GM12878 (cell line): ENCODE measurements around the gene ALG8. TPM values are rescaled to one million over a fixed set of nuclear protein-coding genes. Genes with fewer than 3 reads are reported as not detected.

Experiments
- ASH2L ChIP-seq: fragments of 300-600, 200-600 bp; sonication (generic); IDR thresholded peaks from 2 replicates; pipeline ENCODE4 v1.6.1; 2017; ENCODE audit warnings: low read depth, mild to moderate bottlenecking, borderline replicate concordance
- BRCA1 ChIP-seq: IDR thresholded peaks from 2 replicates; pipeline ENCODE4 v1.6.1; 2011; ENCODE audit warnings: low read depth, low read length, improper control_type of control experiment
- CBX3 ChIP-seq: fragments of 200-600 bp; sonication (generic); IDR thresholded peaks from 2 replicates; pipeline ENCODE4 v1.6.1; 2016; ENCODE audit warnings: low read depth, borderline replicate concordance
- CHD1 ChIP-seq: IDR thresholded peaks from 2 replicates; pipeline ENCODE4 v1.6.1; 2012; ENCODE audit warnings: low read depth, low read length, improper control_type of control experiment
- EED ChIP-seq: sonication (generic); IDR thresholded peaks from 2 replicates; pipeline ENCODE4 v1.6.1; 2016; ENCODE audit warnings: antibody characterized with exemption, low read depth
- EGR1 ChIP-seq, 2 experiments: IDR thresholded peaks; 1 replicate in 1 of 2; 2 replicates in 1 of 2; pipeline ENCODE4 v1.6.1; 2011 to 2012; ENCODE audit warnings: low read depth in 2 of 2, low read length in 2 of 2, borderline replicate concordance in 1 of 2, mild to moderate bottlenecking in 1 of 2, moderate library complexity in 1 of 2
- KAT2A ChIP-seq: conservative IDR thresholded peaks from 2 replicates; pipeline ENCODE4 v1.6.1; 2011; ENCODE audit warnings: low read depth, low read length; ENCODE audit not compliant: control insufficient read depth
- KDM1A ChIP-seq: fragments of 200-600 bp; sonication (generic); IDR thresholded peaks from 2 replicates; pipeline ENCODE4 v1.6.1; 2016; ENCODE audit warnings: borderline replicate concordance
- MEF2B ChIP-seq: fragments of 450-650 bp; IDR thresholded peaks from 2 replicates; pipeline ENCODE4 v1.6.1; 2018; ENCODE audit warnings: mild to moderate bottlenecking, moderate library complexity; ENCODE audit not compliant: partially characterized antibody, poor library complexity, severe bottlenecking
- MTA3 ChIP-seq: IDR thresholded peaks from 2 replicates; pipeline ENCODE4 v1.6.1; 2012; ENCODE audit warnings: low read length, inconsistent platforms, borderline replicate concordance
- PAX5 ChIP-seq: IDR thresholded peaks from 2 replicates; pipeline ENCODE4 v1.6.1; 2011; ENCODE audit warnings: low read depth, low read length, borderline replicate concordance
- RCOR1 ChIP-seq: conservative IDR thresholded peaks from 2 replicates; pipeline ENCODE4 v1.6.1; 2012; ENCODE audit warnings: low read depth, low read length, improper control_type of control experiment
- SMARCA5 ChIP-seq: fragments of 450-650 bp; IDR thresholded peaks from 2 replicates; pipeline ENCODE4 v1.6.1; 2017; ENCODE audit warnings: mild to moderate bottlenecking
- SREBF2 ChIP-seq: IDR thresholded peaks from 2 replicates; pipeline ENCODE4 v1.6.1; 2012; ENCODE audit warnings: mild to moderate bottlenecking, low read length
- USF1 ChIP-seq: IDR thresholded peaks from 2 replicates; pipeline ENCODE4 v1.6.1; 2011; ENCODE audit warnings: borderline replicate concordance, low read depth, mild to moderate bottlenecking, moderate library complexity, mixed read lengths, low read length; ENCODE audit not compliant: insufficient read depth; ENCODE audit errors: extremely low read length
- WRNIP1 ChIP-seq: IDR thresholded peaks from 2 replicates; pipeline ENCODE4 v1.6.1; 2011; ENCODE audit warnings: low read depth, low read length, improper control_type of control experiment, borderline replicate concordance
- ZNF24 ChIP-seq: fragments of 450-650 bp; IDR thresholded peaks from 2 replicates; pipeline ENCODE4 v1.6.1; 2017; ENCODE audit warnings: antibody characterized with exemption, mild to moderate bottlenecking
- polyA plus RNA-seq, 11 experiments: library from polyadenylated mRNA; depleted of rRNA in 4 of 11; unstranded in 6 of 11; stranded (reverse) in 5 of 11; fragments of >200 nt; fragmentation: Nextera tagmentation in 4 of 11; fragmentation: Illumina TruSeq in 1 of 11; extraction: Ambion mirVana in 4 of 11; extraction: Trizol in 1 of 11; gene quantifications; 1 replicate in 1 of 11; 2 replicates in 10 of 11; pipeline versions ENCODE4 v1.2.1 to v1.2.3, GENCODE V29; 2011 to 2016; ENCODE audit warnings: inconsistent platforms in 2 of 11, missing spikeins in 2 of 11, low read depth in 1 of 11
- total RNA-seq, 4 experiments: library from RNA; depleted of rRNA in 3 of 4; stranded (reverse); fragments of >200 nt in 3 of 4; fragmentation: Illumina TruSeq in 1 of 4; extraction: Trizol in 1 of 4; gene quantifications; 2 replicates each; pipeline versions ENCODE4 v1.2.1 to v1.2.3, GENCODE V29; 2013 to 2021
- TF ChIP-seq, protein P1 (sequence below): IDR thresholded peaks from 2 replicates; pipeline ENCODE4 v1.6.1; 2011; ENCODE audit warnings: low read depth, low read length, improper control_type of control experiment, borderline replicate concordance
- TF ChIP-seq, protein P2 (sequence below): fragments of 450-650 bp; formaldehyde crosslinking; IDR thresholded peaks from 2 replicates; pipeline ENCODE4 v1.4.0; 2020; ENCODE audit warnings: mild to moderate bottlenecking, moderate library complexity
- TF ChIP-seq, protein P3 (sequence below): fragments of 450-650 bp; IDR thresholded peaks from 2 replicates; pipeline ENCODE4 v1.6.1; 2017; ENCODE audit warnings: mild to moderate bottlenecking, moderate library complexity

ALG8 gene
- total and polyA plus RNA-seq, 10 of the 15 experiments (the other 5 are each of a cell fraction or from before 2014, with no cell fraction given), result 45.7 to 105 (median 68.4) TPM

DNA sequence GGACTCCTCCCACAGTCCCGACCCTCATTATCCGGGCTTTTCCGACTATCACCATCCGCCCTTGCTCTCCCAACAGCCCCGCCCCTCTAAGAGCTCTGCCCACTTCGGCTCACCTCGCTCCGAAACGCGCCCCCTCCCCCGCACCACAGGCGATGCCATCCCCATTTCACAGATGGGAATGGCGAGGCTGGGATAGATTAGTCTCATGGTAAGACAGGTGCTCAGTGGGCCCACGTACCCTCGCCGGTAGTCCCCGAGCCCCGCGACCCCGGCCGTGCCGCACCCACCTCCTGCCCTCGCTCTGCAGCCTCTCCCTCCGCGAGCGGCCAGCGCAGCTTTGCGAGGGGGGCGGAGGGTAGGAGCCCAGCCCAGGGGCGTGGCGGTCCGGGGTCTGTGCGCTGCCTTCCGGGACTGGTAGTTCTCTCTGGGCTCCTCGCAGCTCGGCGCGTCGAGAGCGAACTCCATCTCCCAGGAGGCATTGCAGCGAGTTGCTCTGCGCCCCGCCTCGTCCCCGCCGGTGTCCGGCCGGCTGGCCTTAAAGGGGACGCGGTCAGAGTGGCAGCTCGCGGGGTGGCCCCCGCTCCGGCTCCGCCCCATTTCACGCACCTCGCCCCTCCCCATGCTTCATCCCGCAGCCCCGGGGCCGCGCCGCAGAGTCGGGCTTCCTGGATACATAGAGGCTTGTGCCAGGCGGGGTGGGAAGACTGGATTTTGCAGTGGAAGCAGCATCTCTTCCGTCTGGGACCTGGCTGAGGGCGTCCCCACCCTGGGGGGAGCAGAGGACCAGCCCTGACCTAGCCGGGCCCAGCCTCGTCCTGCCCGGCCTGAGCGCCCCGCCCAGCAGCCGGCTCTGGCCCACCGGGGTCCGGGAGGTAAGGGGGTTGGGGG, 49.1 kb upstream of the ALG8 start, which contains the start of the genes KCTD21 and USP35 (continued):
- no peak for TF ChIP-seq KAT2A
- no peak for TF ChIP-seq BRCA1
- TF ChIP-seq ASH2L, result no peak
- no peak for TF ChIP-seq MTA3
- peak in 1 of 2 experiments; percentile 67; a peak in 1 of 3 replicates for TF ChIP-seq EGR1 (IDR thresholded peaks at IDR 0.05; ENCODE audit: borderline replicate concordance in 1 of 2, low read depth in 2 of 2, low read length in 2 of 2)
- TF ChIP-seq ZNF24, result no peak
- no peak for TF ChIP-seq USF1
- peak; percentile 78; the same call in 1 of the 2 replicates for TF ChIP-seq KDM1A
- TF ChIP-seq SREBF2, result no peak
- TF ChIP-seq WRNIP1, result no peak
- no peak for TF ChIP-seq MEF2B
- peak; percentile 16; the same call in 1 of the 2 replicates for TF ChIP-seq EED
- peak; percentile 93 for TF ChIP-seq RCOR1
- peak; percentile 100 for TF ChIP-seq SMARCA5
- TF ChIP-seq CBX3, result no peak
- TF ChIP-seq, protein P1, sequence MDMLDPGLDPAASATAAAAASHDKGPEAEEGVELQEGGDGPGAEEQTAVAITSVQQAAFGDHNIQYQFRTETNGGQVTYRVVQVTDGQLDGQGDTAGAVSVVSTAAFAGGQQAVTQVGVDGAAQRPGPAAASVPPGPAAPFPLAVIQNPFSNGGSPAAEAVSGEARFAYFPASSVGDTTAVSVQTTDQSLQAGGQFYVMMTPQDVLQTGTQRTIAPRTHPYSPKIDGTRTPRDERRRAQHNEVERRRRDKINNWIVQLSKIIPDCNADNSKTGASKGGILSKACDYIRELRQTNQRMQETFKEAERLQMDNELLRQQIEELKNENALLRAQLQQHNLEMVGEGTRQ, result no peak
- TF ChIP-seq, protein P2, sequence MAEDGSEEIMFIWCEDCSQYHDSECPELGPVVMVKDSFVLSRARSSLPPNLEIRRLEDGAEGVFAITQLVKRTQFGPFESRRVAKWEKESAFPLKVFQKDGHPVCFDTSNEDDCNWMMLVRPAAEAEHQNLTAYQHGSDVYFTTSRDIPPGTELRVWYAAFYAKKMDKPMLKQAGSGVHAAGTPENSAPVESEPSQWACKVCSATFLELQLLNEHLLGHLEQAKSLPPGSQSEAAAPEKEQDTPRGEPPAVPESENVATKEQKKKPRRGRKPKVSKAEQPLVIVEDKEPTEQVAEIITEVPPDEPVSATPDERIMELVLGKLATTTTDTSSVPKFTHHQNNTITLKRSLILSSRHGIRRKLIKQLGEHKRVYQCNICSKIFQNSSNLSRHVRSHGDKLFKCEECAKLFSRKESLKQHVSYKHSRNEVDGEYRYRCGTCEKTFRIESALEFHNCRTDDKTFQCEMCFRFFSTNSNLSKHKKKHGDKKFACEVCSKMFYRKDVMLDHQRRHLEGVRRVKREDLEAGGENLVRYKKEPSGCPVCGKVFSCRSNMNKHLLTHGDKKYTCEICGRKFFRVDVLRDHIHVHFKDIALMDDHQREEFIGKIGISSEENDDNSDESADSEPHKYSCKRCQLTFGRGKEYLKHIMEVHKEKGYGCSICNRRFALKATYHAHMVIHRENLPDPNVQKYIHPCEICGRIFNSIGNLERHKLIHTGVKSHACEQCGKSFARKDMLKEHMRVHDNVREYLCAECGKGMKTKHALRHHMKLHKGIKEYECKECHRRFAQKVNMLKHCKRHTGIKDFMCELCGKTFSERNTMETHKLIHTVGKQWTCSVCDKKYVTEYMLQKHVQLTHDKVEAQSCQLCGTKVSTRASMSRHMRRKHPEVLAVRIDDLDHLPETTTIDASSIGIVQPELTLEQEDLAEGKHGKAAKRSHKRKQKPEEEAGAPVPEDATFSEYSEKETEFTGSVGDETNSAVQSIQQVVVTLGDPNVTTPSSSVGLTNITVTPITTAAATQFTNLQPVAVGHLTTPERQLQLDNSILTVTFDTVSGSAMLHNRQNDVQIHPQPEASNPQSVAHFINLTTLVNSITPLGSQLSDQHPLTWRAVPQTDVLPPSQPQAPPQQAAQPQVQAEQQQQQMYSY (CRISPR knock-in tag), result no peak
- no peak for TF ChIP-seq PAX5
- no peak for TF ChIP-seq CHD1
- TF ChIP-seq, protein P3, sequence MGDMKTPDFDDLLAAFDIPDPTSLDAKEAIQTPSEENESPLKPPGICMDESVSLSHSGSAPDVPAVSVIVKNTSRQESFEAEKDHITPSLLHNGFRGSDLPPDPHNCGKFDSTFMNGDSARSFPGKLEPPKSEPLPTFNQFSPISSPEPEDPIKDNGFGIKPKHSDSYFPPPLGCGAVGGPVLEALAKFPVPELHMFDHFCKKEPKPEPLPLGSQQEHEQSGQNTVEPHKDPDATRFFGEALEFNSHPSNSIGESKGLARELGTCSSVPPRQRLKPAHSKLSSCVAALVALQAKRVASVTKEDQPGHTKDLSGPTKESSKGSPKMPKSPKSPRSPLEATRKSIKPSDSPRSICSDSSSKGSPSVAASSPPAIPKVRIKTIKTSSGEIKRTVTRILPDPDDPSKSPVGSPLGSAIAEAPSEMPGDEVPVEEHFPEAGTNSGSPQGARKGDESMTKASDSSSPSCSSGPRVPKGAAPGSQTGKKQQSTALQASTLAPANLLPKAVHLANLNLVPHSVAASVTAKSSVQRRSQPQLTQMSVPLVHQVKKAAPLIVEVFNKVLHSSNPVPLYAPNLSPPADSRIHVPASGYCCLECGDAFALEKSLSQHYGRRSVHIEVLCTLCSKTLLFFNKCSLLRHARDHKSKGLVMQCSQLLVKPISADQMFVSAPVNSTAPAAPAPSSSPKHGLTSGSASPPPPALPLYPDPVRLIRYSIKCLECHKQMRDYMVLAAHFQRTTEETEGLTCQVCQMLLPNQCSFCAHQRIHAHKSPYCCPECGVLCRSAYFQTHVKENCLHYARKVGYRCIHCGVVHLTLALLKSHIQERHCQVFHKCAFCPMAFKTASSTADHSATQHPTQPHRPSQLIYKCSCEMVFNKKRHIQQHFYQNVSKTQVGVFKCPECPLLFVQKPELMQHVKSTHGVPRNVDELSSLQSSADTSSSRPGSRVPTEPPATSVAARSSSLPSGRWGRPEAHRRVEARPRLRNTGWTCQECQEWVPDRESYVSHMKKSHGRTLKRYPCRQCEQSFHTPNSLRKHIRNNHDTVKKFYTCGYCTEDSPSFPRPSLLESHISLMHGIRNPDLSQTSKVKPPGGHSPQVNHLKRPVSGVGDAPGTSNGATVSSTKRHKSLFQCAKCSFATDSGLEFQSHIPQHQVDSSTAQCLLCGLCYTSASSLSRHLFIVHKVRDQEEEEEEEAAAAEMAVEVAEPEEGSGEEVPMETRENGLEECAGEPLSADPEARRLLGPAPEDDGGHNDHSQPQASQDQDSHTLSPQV, result no peak
